Measurements from ENCODE around the gene VTI1A. TPM values are rescaled to one million over a fixed set of nuclear protein-coding genes. Genes with fewer than 3 reads are reported as not detected.

VTI1A gene
- total RNA-seq, 1 experiment from 2014 or later = 22.0 TPM

DNA sequence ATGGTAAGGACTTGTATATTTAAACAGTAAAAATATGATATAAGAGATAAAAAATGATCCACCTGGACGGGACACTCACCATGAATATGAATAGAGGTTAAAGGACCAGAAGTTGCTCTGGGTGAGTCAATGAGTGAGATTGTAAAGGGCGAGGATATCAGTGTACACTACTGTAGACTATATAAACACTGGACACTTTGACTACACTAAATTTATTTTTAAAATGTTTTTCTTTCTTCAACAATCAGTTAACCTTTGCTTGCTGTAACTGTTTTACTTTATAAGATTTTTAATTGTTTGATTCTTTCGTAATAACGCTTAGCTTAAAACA is 202.8 kb downstream of the VTI1A start:
- H3K4me3 Mint-ChIP-seq = no peak overlapping the region
- no CpG with 5 or more reads among the region's 4 CpGs for WGBS (ENCODE audit: extremely low coverage, insufficient read length, low lambda C conversion rate)
- Histone ChIP-seq H3K79me2 (ENCODE audit: insufficient read depth, low read length) (no peaks in the 10 kb centered on the region), H2BK5ac (ENCODE audit: insufficient read length, low read length) (no peak overlapping the region), H3K23me2 (ENCODE audit: insufficient read length, low read depth, low read length, poor library complexity, severe bottlenecking) (no peaks in the 10 kb centered on the region), H3K27ac (ENCODE audit: insufficient read length, low read depth, low read length) (no peak overlapping the region), H3K4me2 (ENCODE audit: insufficient read depth, insufficient read length, low read length) (no peak overlapping the region), H3K9ac (ENCODE audit: extremely low read depth, insufficient read length, low read length) (no peak overlapping the region), H3K23ac (ENCODE audit: insufficient read length, low read depth, low read length) (no peak overlapping the region), H4K8ac (replicated peaks; ENCODE audit: insufficient read length, low read depth, low read length) (no peak overlapping the region), H4K91ac (ENCODE audit: insufficient read length, low read depth, low read length) (no peak overlapping the region), H2BK20ac (ENCODE audit: low read depth, low read length, poor library complexity, severe bottlenecking) (no peak overlapping the region), H2AFZ (ENCODE audit: low read length) (no peak overlapping the region), H3K56ac (ENCODE audit: insufficient read length, low read depth, low read length) (no peak overlapping the region), H4K5ac (ENCODE audit: insufficient read length, low read depth, low read length) (no peak overlapping the region), H3K4me1 (ENCODE audit: insufficient read depth, low read length) (peaks cover 4% of the 10 kb centered on the region; the same call in 1 of the 2 replicates), H2AK5ac (ENCODE audit: insufficient read length, low read length) (no peak overlapping the region), H2BK120ac (ENCODE audit: low read depth, low read length, poor library complexity, severe bottlenecking) (no peak overlapping the region), H3K9me3 (ENCODE audit: control insufficient read depth, low read depth, low read length) (no peaks in the 10 kb centered on the region), H4K20me1 (ENCODE audit: control insufficient read depth, insufficient read depth, insufficient read length) (no peaks in the 10 kb centered on the region), H3K4ac (ENCODE audit: low read depth, low read length) (no peak overlapping the region), H3K14ac (ENCODE audit: insufficient read depth, low read length) (no peak overlapping the region), H2BK15ac (ENCODE audit: low read depth, low read length) (no peak overlapping the region), H2BK12ac (ENCODE audit: insufficient read length, low read depth, low read length) (no peak overlapping the region), H3K79me1 (ENCODE audit: insufficient read depth, low read depth, low read length, poor library complexity, severe bottlenecking) (no peaks in the 10 kb centered on the region), H3K27me3 (ENCODE audit: insufficient read depth, low read length) (no peaks in the 10 kb centered on the region), H3T11ph (ENCODE audit: low read length) (no peak overlapping the region), H3K18ac (ENCODE audit: insufficient read length, low read depth, low read length) (no peak overlapping the region)
- peaks cover 17 to 18% of the 10 kb centered on the region in 2 experiments for H3K4me1 Mint-ChIP-seq
- no peak overlapping the region for H3K27ac Mint-ChIP-seq
- no peaks in the 10 kb centered on the region for H3K9me3 Mint-ChIP-seq
- no peaks in the 10 kb centered on the region for H3K27me3 Mint-ChIP-seq (ENCODE audit: low read depth)
- no peaks in the 10 kb centered on the region for H3K36me3 Mint-ChIP-seq (ENCODE audit: insufficient read depth in 1 of 3, low read depth in 3 of 3)
- DNase-seq = no peak
- no peak for TF ChIP-seq CTCF (conservative IDR thresholded peaks at IDR 0.05)

Measured in H9 (cell line).